Keratinocyte (primary cell): ENCODE measurements around the gene CSN3.
"Not testable (repeated sequence)": the region's sequence is repeated elsewhere in the genome, so short reads cannot be mapped to it uniquely, and the experiment has no call there.

ENCODE experiments used
- CTCF ChIP-seq, 3 experiments: IDR thresholded peaks in 1 of 3; conservative IDR thresholded peaks in 1 of 3; optimal IDR thresholded peaks in 1 of 3; 2 replicates in 2 of 3; 3 replicates in 1 of 3; pipeline versions ENCODE3 to v1.5.1; 2011; ENCODE audit warnings: low read length in 3 of 3, mild to moderate bottlenecking in 3 of 3, moderate library complexity in 2 of 3, control low read depth in 1 of 3, inconsistent platforms in 1 of 3; ENCODE audit not compliant: insufficient read depth in 2 of 3; ENCODE audit errors: extremely low read depth in 1 of 3
- EZH2 ChIP-seq: IDR thresholded peaks from one replicate; pipeline ENCODE4 v1.6.1; 2012; ENCODE audit warnings: inconsistent platforms, mild to moderate bottlenecking, low read length, moderate library complexity

- TF ChIP-seq CTCF (optimal IDR thresholded peaks at IDR 0.05 in 1 of 3, IDR thresholded peaks at IDR 0.05 in 1 of 3, conservative IDR thresholded peaks at IDR 0.05 in 1 of 3; ENCODE audit: extremely low read depth in 1 of 3, insufficient read depth in 2 of 3, low read length in 3 of 3); EZH2: not testable (repeated sequence)
Observed at GRCh38 chr4:70221389-70221788, 21.0 kb upstream of the CSN3 start.
